Upper lobe of right lung (tissue), 1 donor: ENCODE data around the gene DTNBP1. TPM values are rescaled to one million over a fixed set of nuclear protein-coding genes. Genes with fewer than 3 reads are reported as not detected.

Experiments used
- ATAC-seq: fragments of 200-7000 bp; cut with Tn5 transposase; one replicate; pipeline ENCODE4 v1.9.1; 2020; ENCODE audit warnings: mild to moderate bottlenecking, moderate library complexity
- DNase-seq: peaks from one replicate; pipeline ENCODE4 v3.0.0-alpha.2; 2020
- H3K27ac ChIP-seq: fragments of 200-600 bp; one replicate; pipeline ENCODE4 v1.8.0; 2022
- H3K27me3 ChIP-seq: fragments of 200-600 bp; one replicate; pipeline ENCODE4 v1.8.0; 2022; ENCODE audit warnings: mild to moderate bottlenecking
- H3K36me3 ChIP-seq: fragments of 200-600 bp; one replicate; pipeline ENCODE4 v1.8.0; 2022
- H3K4me1 ChIP-seq: fragments of 200-600 bp; one replicate; pipeline ENCODE4 v1.8.0; 2022
- H3K4me3 ChIP-seq: fragments of 200-600 bp; one replicate; pipeline ENCODE4 v1.8.0; 2022; ENCODE audit warnings: mild to moderate bottlenecking
- H3K9me3 ChIP-seq: fragments of 200-600 bp; one replicate; pipeline ENCODE4 v1.8.0; 2022
- intact Hi-C: fragments of 100-400 bp; cut with DNase I; formaldehyde crosslinking; loops from one replicate; pipeline ENCODE4 v1.11.0; 2022
- total RNA-seq: library from RNA; stranded (reverse); fragmentation: NEBNext Ultra II Directional; extraction: Animal tissue kit (Norgen Biotek cat#: 25700); gene quantifications from one replicate; pipeline ENCODE4 v1.2.1, GENCODE V29; 2021
- TF ChIP-seq, protein P1 (sequence below): fragments of 200-600 bp; IDR thresholded peaks from one replicate; pipeline ENCODE4 v1.8.0; 2022; ENCODE audit warnings: antibody characterized with exemption
- donor health status: DM: no; HTN: yes; CAD: no; lungs with severe emphysema.

The DTNBP1 gene
- total RNA-seq, 1 donor from 2014 or later: 25.9 TPM

GRCh38 chr6:15517600-15517999, 145.2 kb downstream of the DTNBP1 start:
- H3K4me1 ChIP-seq: no peaks in the 10 kb centered on the region
- H3K27me3 ChIP-seq: no peaks in the 10 kb centered on the region
- intact Hi-C loops: loop anchor here (10.0 kb wide), 1 partner anchor 107 kb away; no protein-coding TSS in a partner anchor
- no peak overlapping the region for H3K4me3 ChIP-seq
- TF ChIP-seq, protein P1, sequence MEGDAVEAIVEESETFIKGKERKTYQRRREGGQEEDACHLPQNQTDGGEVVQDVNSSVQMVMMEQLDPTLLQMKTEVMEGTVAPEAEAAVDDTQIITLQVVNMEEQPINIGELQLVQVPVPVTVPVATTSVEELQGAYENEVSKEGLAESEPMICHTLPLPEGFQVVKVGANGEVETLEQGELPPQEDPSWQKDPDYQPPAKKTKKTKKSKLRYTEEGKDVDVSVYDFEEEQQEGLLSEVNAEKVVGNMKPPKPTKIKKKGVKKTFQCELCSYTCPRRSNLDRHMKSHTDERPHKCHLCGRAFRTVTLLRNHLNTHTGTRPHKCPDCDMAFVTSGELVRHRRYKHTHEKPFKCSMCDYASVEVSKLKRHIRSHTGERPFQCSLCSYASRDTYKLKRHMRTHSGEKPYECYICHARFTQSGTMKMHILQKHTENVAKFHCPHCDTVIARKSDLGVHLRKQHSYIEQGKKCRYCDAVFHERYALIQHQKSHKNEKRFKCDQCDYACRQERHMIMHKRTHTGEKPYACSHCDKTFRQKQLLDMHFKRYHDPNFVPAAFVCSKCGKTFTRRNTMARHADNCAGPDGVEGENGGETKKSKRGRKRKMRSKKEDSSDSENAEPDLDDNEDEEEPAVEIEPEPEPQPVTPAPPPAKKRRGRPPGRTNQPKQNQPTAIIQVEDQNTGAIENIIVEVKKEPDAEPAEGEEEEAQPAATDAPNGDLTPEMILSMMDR: no peak
- H3K36me3 ChIP-seq: peaks cover 66% of the 10 kb centered on the region
- no peaks in the 10 kb centered on the region for H3K9me3 ChIP-seq
- ATAC-seq (no peak), DNase-seq (peak; percentile 53)
- no peak overlapping the region for H3K27ac ChIP-seq

DNA sequence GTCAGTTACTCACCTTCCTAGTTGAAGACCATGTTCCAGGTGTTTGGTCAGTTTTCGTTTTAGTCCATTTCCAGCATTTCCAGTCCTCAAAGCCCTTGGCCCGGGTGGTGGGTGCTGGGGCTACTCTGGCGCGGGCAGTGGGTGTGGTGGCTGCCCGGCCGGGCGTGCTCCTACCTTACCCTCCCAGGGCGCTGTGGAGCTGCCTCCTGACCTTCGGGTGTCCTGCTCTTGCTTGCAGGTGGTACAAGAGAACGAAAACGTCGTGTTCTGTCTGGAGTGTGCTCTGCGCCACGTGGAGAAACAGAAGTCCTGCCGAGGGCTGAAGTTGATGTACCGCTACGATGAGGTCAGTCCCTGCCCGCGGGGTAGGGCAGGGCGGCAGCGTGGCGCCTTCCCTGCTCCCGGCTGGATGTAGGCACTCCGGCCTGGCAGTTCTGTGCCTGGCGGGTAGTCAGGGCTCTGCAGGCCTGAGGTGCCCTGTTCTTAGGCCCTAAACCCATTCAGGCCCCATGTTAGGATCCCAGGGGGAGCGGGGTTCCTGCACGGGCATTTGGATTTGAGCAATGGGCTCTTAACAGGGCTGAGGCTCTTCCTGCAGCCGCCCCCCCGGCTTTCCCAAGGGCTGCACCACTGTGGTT, 145.8 kb downstream of the DTNBP1 start:
- Histone ChIP-seq H3K9me3 (no peaks in the 10 kb centered on the region), H3K4me3 (no peak overlapping the region), H3K4me1 (no peaks in the 10 kb centered on the region), H3K36me3 (peaks cover 70% of the 10 kb centered on the region), H3K27me3 (no peaks in the 10 kb centered on the region), H3K27ac (no peak overlapping the region)
- intact Hi-C loops: loop anchor here (10.0 kb wide), 1 partner anchor 108 kb away; no protein-coding TSS in a partner anchor
- TF ChIP-seq, protein P1: no peak
- DNase-seq (no peak), ATAC-seq (no peak)

DNA sequence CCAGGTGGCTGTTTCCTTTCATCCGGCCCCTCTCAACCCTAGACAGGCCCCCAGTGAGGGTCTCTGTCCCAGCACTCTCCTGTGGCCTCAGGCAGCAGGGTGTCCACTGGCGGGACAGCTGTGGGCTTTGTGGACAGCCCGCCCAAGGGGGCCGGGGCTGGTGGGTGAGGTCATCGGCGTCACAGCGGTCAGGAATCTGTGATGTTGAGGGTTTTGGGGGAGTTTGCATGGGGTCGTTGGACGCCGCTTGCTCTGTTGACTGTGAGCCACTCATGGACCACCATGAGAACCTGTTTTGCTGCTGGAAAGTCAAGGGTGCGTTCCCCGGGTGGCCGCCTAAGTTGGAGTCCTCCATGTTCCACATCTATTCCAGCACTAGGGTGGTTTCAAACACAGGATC, 146.4 kb downstream of the DTNBP1 start:
- no peak for DNase-seq
- intact Hi-C loops: loop anchor here (10.0 kb wide), 1 partner anchor 108 kb away; no protein-coding TSS in a partner anchor
- no peak for ATAC-seq
- H3K27me3 ChIP-seq: no peaks in the 10 kb centered on the region
- peaks cover 72% of the 10 kb centered on the region for H3K36me3 ChIP-seq
- H3K27ac ChIP-seq: no peak overlapping the region
- TF ChIP-seq, protein P1: no peak
- H3K4me3 ChIP-seq: no peak overlapping the region
- H3K4me1 ChIP-seq: no peaks in the 10 kb centered on the region
- H3K9me3 ChIP-seq: no peaks in the 10 kb centered on the region

DNA sequence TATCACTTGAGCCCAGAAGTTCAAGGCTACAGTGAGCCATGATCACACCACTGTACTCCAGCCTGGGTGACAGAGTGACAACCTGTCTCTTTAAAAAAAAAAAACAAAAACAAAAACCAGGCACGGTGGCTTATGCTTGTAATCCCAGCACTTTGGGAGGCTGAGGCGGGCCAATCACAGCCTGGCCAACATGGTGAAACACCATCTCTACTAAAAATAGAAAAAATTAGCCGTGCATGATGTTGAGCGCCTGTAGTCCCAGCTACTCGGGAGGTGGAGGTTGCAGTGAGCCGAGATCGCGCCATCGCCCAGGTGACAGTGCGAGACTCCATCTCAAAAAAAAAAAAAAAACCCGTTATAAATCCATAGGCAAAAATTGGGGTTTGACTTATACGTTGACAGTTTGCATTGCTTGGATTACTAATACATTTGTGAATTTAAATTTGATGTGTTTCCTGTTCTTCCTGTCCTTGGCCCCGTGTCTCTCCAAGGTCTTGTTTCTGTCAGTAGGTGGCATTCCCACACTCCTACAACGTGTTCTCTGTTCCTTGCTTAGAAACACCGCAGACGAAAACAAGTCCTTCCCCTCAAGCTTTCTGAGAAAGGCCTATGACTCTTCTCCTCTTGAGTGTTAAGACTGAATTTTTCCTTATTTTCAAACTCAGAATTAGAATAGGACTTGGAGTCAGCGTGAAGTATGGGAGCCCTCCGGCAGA, 147.0 kb downstream of the DTNBP1 start:
- Histone ChIP-seq H3K4me3 (no peak overlapping the region), H3K27me3 (no peaks in the 10 kb centered on the region), H3K27ac (no peak overlapping the region), H3K9me3 (no peaks in the 10 kb centered on the region), H3K4me1 (no peaks in the 10 kb centered on the region), H3K36me3 (peaks cover 71% of the 10 kb centered on the region)
- DNase-seq: no peak
- intact Hi-C loops: loop anchor here (10.0 kb wide), 1 partner anchor 109 kb away; no protein-coding TSS in a partner anchor
- no peak for ATAC-seq
- TF ChIP-seq, protein P1: no peak

DNA sequence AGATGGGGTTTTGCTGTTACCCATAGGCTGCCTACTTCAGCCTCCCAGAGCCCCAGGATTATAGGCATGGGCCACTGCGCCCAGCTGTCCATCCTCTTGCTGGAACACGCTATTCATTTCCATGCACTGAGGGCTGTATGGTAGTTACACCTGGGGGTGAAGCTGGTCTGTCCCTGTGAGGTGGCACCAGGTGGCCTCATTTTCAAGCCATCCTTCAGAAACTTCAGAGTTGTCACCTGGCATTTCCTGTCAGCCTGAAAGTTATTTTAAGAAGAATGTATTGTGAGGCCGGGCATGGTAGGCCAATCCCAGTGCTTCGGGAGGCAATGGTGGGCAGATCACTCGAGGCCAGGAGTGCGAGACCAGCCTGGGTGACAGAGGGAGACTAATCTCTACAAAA, 147.6 kb downstream of the DTNBP1 start:
- TF ChIP-seq, protein P1: no peak
- DNase-seq: no peak
- no peak for ATAC-seq
- H3K36me3 ChIP-seq: peaks cover 66% of the 10 kb centered on the region
- no peak overlapping the region for H3K27ac ChIP-seq
- intact Hi-C loops: loop anchor here (10.0 kb wide), 1 partner anchor 110 kb away; no protein-coding TSS in a partner anchor
- H3K9me3 ChIP-seq: no peaks in the 10 kb centered on the region
- no peaks in the 10 kb centered on the region for H3K4me1 ChIP-seq
- H3K4me3 ChIP-seq: no peak overlapping the region
- no peaks in the 10 kb centered on the region for H3K27me3 ChIP-seq
